GM10266 (cell line): Measurements from ENCODE around the gene CCNY.

Experiments used
- DNase-seq: peaks from one replicate; pipeline ENCODE4 v3.0.0; 2012; ENCODE audit errors: extremely low spot score
- CTCF ChIP-seq: IDR thresholded peaks from 2 replicates; pipeline ENCODE4 v1.5.1; 2012; ENCODE audit warnings: mild to moderate bottlenecking, low read depth; ENCODE audit not compliant: control insufficient read depth, insufficient read depth; ENCODE audit errors: missing control alignments

CCNY gene

GRCh38 chr10:35561715-35562114 is 225.4 kb downstream of the CCNY start:
- DNase-seq = no peak
- TF ChIP-seq CTCF = no peak

- DNase-seq = no peak
- TF ChIP-seq CTCF = no peak
Observed at GRCh38 chr10:35562427-35562826, 226.1 kb downstream of the CCNY start.

- TF ChIP-seq CTCF = peak; percentile 98
- DNase-seq = peak; percentile 66
Observed at GRCh38 chr10:35563261-35563891, 227.1 kb downstream of the CCNY start.

GRCh38 chr10:35564341-35564968 is 228.1 kb downstream of the CCNY start:
- TF ChIP-seq CTCF = no peak
- no peak for DNase-seq

- TF ChIP-seq CTCF = no peak
- no peak for DNase-seq
Observed at GRCh38 chr10:35565602-35566081, 229.3 kb downstream of the CCNY start.

- no peak for DNase-seq
- TF ChIP-seq CTCF = no peak
Observed at GRCh38 chr10:35567951-35568350, 231.6 kb downstream of the CCNY start.

- DNase-seq = no peak
- no peak for TF ChIP-seq CTCF
Observed at GRCh38 chr10:35568483-35569015, 232.2 kb downstream of the CCNY start.
